Measurements from ENCODE around the gene EDN2.

Gene EDN2

GRCh38 chr1:41508290-41508689 lies 23.8 kb upstream of the EDN2 start:
- Histone ChIP-seq H3K4me3 (ENCODE audit: insufficient read depth, low read length, poor library complexity, severe bottlenecking) (no peak overlapping the region), H3K79me2 (ENCODE audit: insufficient read depth, low read length) (no peaks in the 10 kb centered on the region), H3K36me3 (ENCODE audit: low read length) (no peaks in the 10 kb centered on the region), H3K27me3 (ENCODE audit: low read length) (no peaks in the 10 kb centered on the region), H3K4me2 (ENCODE audit: low read depth, low read length, poor library complexity, severe bottlenecking) (no peak overlapping the region), H2AFZ (ENCODE audit: low read depth, low read length, severe bottlenecking) (no peak overlapping the region), H3F3A (ENCODE audit: insufficient read depth) (no peaks in the 10 kb centered on the region), H3K9me3 (ENCODE audit: insufficient read depth, low read length) (no peaks in the 10 kb centered on the region), H4K20me1 (ENCODE audit: low read depth, low read length) (no peaks in the 10 kb centered on the region), H3K27ac (ENCODE audit: low read depth, low read length) (no peak overlapping the region), H3K9me2 (replicated peaks; ENCODE audit: insufficient read depth, low read length) (no peaks in the 10 kb centered on the region), H3K9ac (ENCODE audit: low read length) (no peak overlapping the region)
- TF ChIP-seq CTCF (IDR thresholded peaks at IDR 0.05; ENCODE audit: insufficient read depth, low read length, poor library complexity, severe bottlenecking) (no peak), EZH2phosphoT487 (conservative IDR thresholded peaks at IDR 0.05; ENCODE audit: low read length) (no peak)

DNA sequence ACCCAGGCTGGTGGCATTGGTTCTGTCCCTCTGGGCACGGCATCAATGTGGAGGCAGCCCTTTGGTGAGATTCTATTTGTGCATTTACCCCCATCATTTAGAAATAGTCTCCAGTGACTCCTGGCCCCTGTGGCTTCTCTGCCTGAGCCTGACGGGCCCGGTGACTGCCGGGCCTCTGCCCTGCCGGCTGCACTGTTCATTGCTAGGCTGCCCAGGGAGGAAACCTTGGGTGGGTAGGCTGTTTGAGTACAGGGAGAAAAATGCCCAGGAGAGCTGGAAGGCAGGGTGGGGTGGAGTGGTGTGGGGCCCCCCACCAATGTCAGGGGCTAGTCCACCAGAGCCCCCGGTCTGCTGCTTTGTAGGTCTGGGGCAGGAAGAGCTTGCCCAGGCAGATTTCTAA lies 23.4 kb upstream of the EDN2 start:
- no peaks in the 10 kb centered on the region for H3K9me3 ChIP-seq (ENCODE audit: insufficient read depth, low read length)
- no peak overlapping the region for H3K27ac ChIP-seq (ENCODE audit: low read depth, low read length)
- H3F3A ChIP-seq (ENCODE audit: insufficient read depth) = no peaks in the 10 kb centered on the region
- no peaks in the 10 kb centered on the region for H3K27me3 ChIP-seq (ENCODE audit: low read length)
- no peaks in the 10 kb centered on the region for H4K20me1 ChIP-seq (ENCODE audit: low read depth, low read length)
- no peak overlapping the region for H3K4me3 ChIP-seq (ENCODE audit: insufficient read depth, low read length, poor library complexity, severe bottlenecking)
- no peak overlapping the region for H3K4me2 ChIP-seq (ENCODE audit: low read depth, low read length, poor library complexity, severe bottlenecking)
- no peaks in the 10 kb centered on the region for H3K36me3 ChIP-seq (ENCODE audit: low read length)
- H2AFZ ChIP-seq (ENCODE audit: low read depth, low read length, severe bottlenecking) = no peak overlapping the region
- no peaks in the 10 kb centered on the region for H3K9me2 ChIP-seq (replicated peaks; ENCODE audit: insufficient read depth, low read length)
- TF ChIP-seq EZH2phosphoT487 (conservative IDR thresholded peaks at IDR 0.05; ENCODE audit: low read length) (no peak), CTCF (IDR thresholded peaks at IDR 0.05; ENCODE audit: insufficient read depth, low read length, poor library complexity, severe bottlenecking) (no peak)
- H3K9ac ChIP-seq (ENCODE audit: low read length) = no peak overlapping the region
- H3K79me2 ChIP-seq (ENCODE audit: insufficient read depth, low read length) = no peaks in the 10 kb centered on the region

DNA sequence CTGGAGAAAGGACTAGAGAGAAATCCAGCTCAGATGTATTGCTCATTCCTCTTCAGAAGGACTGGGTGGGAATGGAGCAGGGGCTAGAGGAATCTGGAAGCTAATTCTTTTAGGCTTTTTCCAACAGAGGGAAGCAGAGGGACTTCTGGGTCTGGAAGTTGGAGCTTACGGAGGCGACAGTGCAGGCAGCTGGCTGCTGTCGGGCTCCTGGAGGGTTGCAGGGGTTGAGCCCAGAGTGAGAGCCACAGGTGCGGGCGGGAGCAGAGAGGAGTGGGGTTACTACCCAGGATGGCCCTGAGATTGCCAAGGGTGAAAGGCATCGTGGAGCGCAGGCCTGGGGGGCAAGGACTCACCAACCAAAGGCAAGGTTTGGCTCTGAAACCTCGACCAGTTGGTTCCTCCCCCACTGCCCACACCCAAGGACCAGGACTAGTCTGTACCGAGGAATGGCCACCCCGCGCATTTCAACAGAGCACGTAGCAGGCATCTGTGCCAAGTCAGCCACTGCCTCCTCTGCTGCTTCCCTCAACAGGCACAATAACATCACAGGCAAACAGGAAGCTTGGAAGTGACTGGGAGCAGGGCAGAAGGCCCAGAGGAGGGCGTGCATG lies 22.7 kb upstream of the EDN2 start:
- Histone ChIP-seq H3K9ac (ENCODE audit: low read length) (no peak overlapping the region), H3K9me2 (replicated peaks; ENCODE audit: insufficient read depth, low read length) (no peaks in the 10 kb centered on the region), H3K27ac (ENCODE audit: low read depth, low read length) (no peak overlapping the region), H3K36me3 (ENCODE audit: low read length) (no peaks in the 10 kb centered on the region), H3K79me2 (ENCODE audit: insufficient read depth, low read length) (no peaks in the 10 kb centered on the region), H3K27me3 (ENCODE audit: low read length) (no peaks in the 10 kb centered on the region), H3K4me3 (ENCODE audit: insufficient read depth, low read length, poor library complexity, severe bottlenecking) (no peak overlapping the region), H4K20me1 (ENCODE audit: low read depth, low read length) (no peaks in the 10 kb centered on the region), H3F3A (ENCODE audit: insufficient read depth) (no peaks in the 10 kb centered on the region), H3K9me3 (ENCODE audit: insufficient read depth, low read length) (no peaks in the 10 kb centered on the region), H2AFZ (ENCODE audit: low read depth, low read length, severe bottlenecking) (no peak overlapping the region), H3K4me2 (ENCODE audit: low read depth, low read length, poor library complexity, severe bottlenecking) (no peak overlapping the region)
- TF ChIP-seq CTCF (IDR thresholded peaks at IDR 0.05; ENCODE audit: insufficient read depth, low read length, poor library complexity, severe bottlenecking) = no peak
